Measurements from ENCODE around the gene PNPO. TPM values are rescaled to one million over a fixed set of nuclear protein-coding genes. Genes with fewer than 3 reads are reported as not detected.

Gene PNPO
- polyA plus RNA-seq, 1 donor from 2014 or later, result 1.7 TPM

DNA sequence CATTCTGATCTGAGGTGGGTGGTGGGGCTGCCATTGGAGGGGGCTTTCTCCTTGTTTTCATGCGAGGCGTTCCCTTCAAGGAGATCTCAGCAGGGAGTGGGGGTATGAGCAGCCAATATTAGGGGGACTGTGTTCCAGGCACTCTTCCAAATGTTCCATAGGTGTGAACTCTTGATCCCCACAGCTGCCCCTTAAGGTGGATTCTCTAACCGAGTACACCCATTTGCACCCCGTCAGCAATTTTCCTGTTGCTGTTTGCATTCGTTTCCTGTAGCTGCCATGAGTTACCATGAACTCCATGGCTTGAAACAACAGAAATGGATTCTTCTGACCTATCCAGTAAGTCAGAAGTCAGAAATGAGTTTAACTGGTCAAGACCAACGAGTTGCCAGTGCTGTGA is 20.0 kb downstream of the PNPO start:
- H3K9me2 ChIP-seq (ENCODE audit: insufficient read depth, low read length), result no peaks in the 10 kb centered on the region
- H3K4me2 ChIP-seq (ENCODE audit: low read length), result no peak overlapping the region
- no peaks in the 10 kb centered on the region for H4K20me1 ChIP-seq (ENCODE audit: insufficient read depth)
- no peaks in the 10 kb centered on the region for H3K36me3 ChIP-seq (ENCODE audit: insufficient read depth, low read length)
- no peaks in the 10 kb centered on the region for H3K9me3 ChIP-seq (ENCODE audit: low read length)
- TF ChIP-seq MXI1 (conservative IDR thresholded peaks at IDR 0.05; ENCODE audit: poor library complexity, severe bottlenecking) (no peak), RAD21 (conservative IDR thresholded peaks at IDR 0.05) (no peak), EP300 (conservative IDR thresholded peaks at IDR 0.05; ENCODE audit: poor library complexity, severe bottlenecking) (no peak), SMC3 (conservative IDR thresholded peaks at IDR 0.05; ENCODE audit: poor library complexity) (no peak), POLR2AphosphoS5 (IDR thresholded peaks at IDR 0.05) (no peak), EZH2 (IDR thresholded peaks at IDR 0.05; ENCODE audit: borderline replicate concordance, insufficient read depth, low read length, poor library complexity, severe bottlenecking) (no peak), TAF1 (IDR thresholded peaks at IDR 0.05; ENCODE audit: low read depth) (no peak)
- TF ChIP-seq, protein P1, sequence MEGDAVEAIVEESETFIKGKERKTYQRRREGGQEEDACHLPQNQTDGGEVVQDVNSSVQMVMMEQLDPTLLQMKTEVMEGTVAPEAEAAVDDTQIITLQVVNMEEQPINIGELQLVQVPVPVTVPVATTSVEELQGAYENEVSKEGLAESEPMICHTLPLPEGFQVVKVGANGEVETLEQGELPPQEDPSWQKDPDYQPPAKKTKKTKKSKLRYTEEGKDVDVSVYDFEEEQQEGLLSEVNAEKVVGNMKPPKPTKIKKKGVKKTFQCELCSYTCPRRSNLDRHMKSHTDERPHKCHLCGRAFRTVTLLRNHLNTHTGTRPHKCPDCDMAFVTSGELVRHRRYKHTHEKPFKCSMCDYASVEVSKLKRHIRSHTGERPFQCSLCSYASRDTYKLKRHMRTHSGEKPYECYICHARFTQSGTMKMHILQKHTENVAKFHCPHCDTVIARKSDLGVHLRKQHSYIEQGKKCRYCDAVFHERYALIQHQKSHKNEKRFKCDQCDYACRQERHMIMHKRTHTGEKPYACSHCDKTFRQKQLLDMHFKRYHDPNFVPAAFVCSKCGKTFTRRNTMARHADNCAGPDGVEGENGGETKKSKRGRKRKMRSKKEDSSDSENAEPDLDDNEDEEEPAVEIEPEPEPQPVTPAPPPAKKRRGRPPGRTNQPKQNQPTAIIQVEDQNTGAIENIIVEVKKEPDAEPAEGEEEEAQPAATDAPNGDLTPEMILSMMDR (IDR thresholded peaks at IDR 0.05; ENCODE audit: poor library complexity, severe bottlenecking), result no peak
- TF ChIP-seq, protein P2, sequence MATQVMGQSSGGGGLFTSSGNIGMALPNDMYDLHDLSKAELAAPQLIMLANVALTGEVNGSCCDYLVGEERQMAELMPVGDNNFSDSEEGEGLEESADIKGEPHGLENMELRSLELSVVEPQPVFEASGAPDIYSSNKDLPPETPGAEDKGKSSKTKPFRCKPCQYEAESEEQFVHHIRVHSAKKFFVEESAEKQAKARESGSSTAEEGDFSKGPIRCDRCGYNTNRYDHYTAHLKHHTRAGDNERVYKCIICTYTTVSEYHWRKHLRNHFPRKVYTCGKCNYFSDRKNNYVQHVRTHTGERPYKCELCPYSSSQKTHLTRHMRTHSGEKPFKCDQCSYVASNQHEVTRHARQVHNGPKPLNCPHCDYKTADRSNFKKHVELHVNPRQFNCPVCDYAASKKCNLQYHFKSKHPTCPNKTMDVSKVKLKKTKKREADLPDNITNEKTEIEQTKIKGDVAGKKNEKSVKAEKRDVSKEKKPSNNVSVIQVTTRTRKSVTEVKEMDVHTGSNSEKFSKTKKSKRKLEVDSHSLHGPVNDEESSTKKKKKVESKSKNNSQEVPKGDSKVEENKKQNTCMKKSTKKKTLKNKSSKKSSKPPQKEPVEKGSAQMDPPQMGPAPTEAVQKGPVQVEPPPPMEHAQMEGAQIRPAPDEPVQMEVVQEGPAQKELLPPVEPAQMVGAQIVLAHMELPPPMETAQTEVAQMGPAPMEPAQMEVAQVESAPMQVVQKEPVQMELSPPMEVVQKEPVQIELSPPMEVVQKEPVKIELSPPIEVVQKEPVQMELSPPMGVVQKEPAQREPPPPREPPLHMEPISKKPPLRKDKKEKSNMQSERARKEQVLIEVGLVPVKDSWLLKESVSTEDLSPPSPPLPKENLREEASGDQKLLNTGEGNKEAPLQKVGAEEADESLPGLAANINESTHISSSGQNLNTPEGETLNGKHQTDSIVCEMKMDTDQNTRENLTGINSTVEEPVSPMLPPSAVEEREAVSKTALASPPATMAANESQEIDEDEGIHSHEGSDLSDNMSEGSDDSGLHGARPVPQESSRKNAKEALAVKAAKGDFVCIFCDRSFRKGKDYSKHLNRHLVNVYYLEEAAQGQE (IDR thresholded peaks at IDR 0.05; ENCODE audit: borderline replicate concordance), result no peak
- H3K9ac ChIP-seq (ENCODE audit: low read length), result no peak overlapping the region
- no peaks in the 10 kb centered on the region for H3K79me2 ChIP-seq (replicated peaks; ENCODE audit: insufficient read depth, low read length)
- no peak overlapping the region for H2AFZ ChIP-seq (ENCODE audit: low read depth, low read length)
- H3K27me3 ChIP-seq (ENCODE audit: insufficient read depth, low read depth, low read length), result no peaks in the 10 kb centered on the region
- H3K4me3 ChIP-seq (ENCODE audit: low read length), result no peak overlapping the region
- H3F3A ChIP-seq (ENCODE audit: insufficient read depth, low read length, poor library complexity, severe bottlenecking), result no peaks in the 10 kb centered on the region
- H3K27ac ChIP-seq (ENCODE audit: low read length), result no peak overlapping the region

DNA sequence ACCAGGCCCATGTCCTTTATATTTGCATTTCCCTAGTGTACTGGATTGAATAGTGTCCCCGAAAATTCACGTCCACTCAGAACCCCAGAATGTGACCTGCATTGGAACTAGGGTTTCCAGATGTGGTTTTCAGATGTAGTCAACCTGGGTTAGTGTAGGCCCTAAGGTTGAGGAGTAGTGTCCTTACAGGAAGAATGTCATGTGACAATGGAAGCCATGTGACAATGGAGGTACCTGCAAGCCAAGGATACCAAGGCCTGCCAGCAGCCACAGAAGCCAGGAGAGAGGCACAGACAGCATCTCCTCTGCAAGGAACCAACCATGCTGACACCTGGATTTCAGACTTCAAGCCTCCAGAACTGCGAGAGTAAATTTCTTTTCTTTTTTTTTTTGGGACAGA is 21.5 kb downstream of the PNPO start:
- H3K36me3 ChIP-seq (ENCODE audit: insufficient read depth, low read length), result no peaks in the 10 kb centered on the region

More for the DNA sequence above, 21.5 kb downstream of the PNPO start:
- no peaks in the 10 kb centered on the region for H3K9me2 ChIP-seq (ENCODE audit: insufficient read depth, low read length)
- TF ChIP-seq, protein P2 (IDR thresholded peaks at IDR 0.05; ENCODE audit: borderline replicate concordance), result no peak
- TF ChIP-seq POLR2AphosphoS5 (IDR thresholded peaks at IDR 0.05) (no peak), MXI1 (conservative IDR thresholded peaks at IDR 0.05; ENCODE audit: poor library complexity, severe bottlenecking) (no peak), SMC3 (conservative IDR thresholded peaks at IDR 0.05; ENCODE audit: poor library complexity) (no peak), TAF1 (IDR thresholded peaks at IDR 0.05; ENCODE audit: low read depth) (no peak), EP300 (conservative IDR thresholded peaks at IDR 0.05; ENCODE audit: poor library complexity, severe bottlenecking) (no peak), RAD21 (conservative IDR thresholded peaks at IDR 0.05) (no peak), EZH2 (IDR thresholded peaks at IDR 0.05; ENCODE audit: borderline replicate concordance, insufficient read depth, low read length, poor library complexity, severe bottlenecking) (no peak)
- TF ChIP-seq, protein P1 (IDR thresholded peaks at IDR 0.05; ENCODE audit: poor library complexity, severe bottlenecking), result no peak
- no peak overlapping the region for H3K4me2 ChIP-seq (ENCODE audit: low read length)
- no peak overlapping the region for H2AFZ ChIP-seq (ENCODE audit: low read depth, low read length)
- no peaks in the 10 kb centered on the region for H3K79me2 ChIP-seq (replicated peaks; ENCODE audit: insufficient read depth, low read length)
- no peak overlapping the region for H3K4me3 ChIP-seq (ENCODE audit: low read length)
- no peak overlapping the region for H3K27ac ChIP-seq (ENCODE audit: low read length)
- H4K20me1 ChIP-seq (ENCODE audit: insufficient read depth), result no peaks in the 10 kb centered on the region
- no peaks in the 10 kb centered on the region for H3K27me3 ChIP-seq (ENCODE audit: insufficient read depth, low read depth, low read length)
- H3K9me3 ChIP-seq (ENCODE audit: low read length), result no peaks in the 10 kb centered on the region
- no peaks in the 10 kb centered on the region for H3F3A ChIP-seq (ENCODE audit: insufficient read depth, low read length, poor library complexity, severe bottlenecking)
- H3K9ac ChIP-seq (ENCODE audit: low read length), result no peak overlapping the region

Data from neural cell (in vitro differentiated cells).